Activated CD8-positive, alpha-beta T cell treated with anti-CD3 and anti-CD28 coated beads, Interleukin-2, amount 10 ng/mL, durations not matched to agents 7 days and 5 days (primary cell): ENCODE data around the gene PCSK4. TPM values are rescaled to one million over a fixed set of nuclear protein-coding genes. Genes with fewer than 3 reads are reported as not detected.

ENCODE experiments used
- ATAC-seq: fragments of 150-1000 bp; cut with Tn5 transposase; one replicate; pipeline ENCODE4 v1.10.0; 2021; ENCODE audit warnings: moderate library complexity
- CTCF ChIA-PET: fragments of 350-600 bp; sonication (Branson Sonifier 250); formaldehyde crosslinking; loops from one replicate; lab custom pipeline; 2021; ENCODE audit warnings: antibody characterized with exemption; lab: Charles Lee
- POLR2A ChIA-PET: fragments of 350-600 bp; sonication (Branson Sonifier 250); formaldehyde crosslinking; loops from one replicate; lab custom pipeline; 2021; ENCODE audit warnings: antibody characterized with exemption; lab: Charles Lee
- DNase-seq: peaks from one replicate; pipeline ENCODE4 v3.0.0-alpha.2; 2020
- H3K27ac Mint-ChIP-seq: one replicate; pipeline ENCODE4 v1.8.0; 2021; ENCODE audit warnings: mild to moderate bottlenecking, mixed read lengths
- H3K27me3 Mint-ChIP-seq: one replicate; pipeline ENCODE4 v1.8.0; 2021; ENCODE audit warnings: low read depth, mixed read lengths
- H3K36me3 Mint-ChIP-seq: one replicate; pipeline ENCODE4 v1.8.0; 2021; ENCODE audit warnings: low read depth, mixed read lengths
- H3K4me1 Mint-ChIP-seq: one replicate; pipeline ENCODE4 v1.8.0; 2021; ENCODE audit warnings: low read depth, mixed read lengths
- H3K4me3 Mint-ChIP-seq: one replicate; pipeline ENCODE4 v1.8.0; 2021; ENCODE audit warnings: mild to moderate bottlenecking, mixed read lengths
- H3K9me3 Mint-ChIP-seq: one replicate; pipeline ENCODE4 v1.8.0; 2022; ENCODE audit warnings: mixed read lengths; ENCODE audit not compliant: insufficient read depth
- total RNA-seq, 2 experiments: library from RNA; stranded (reverse); gene quantifications; one replicate each; pipeline ENCODE4 v1.2.3, GENCODE V29; 2021

PCSK4 gene
- total RNA-seq, 2 experiments from 2014 or later: 3.4 to 4.1 TPM

- DNase-seq (peak; percentile 80), ATAC-seq (peak; percentile 64)
- peak overlapping the region; percentile 61 for H3K27ac Mint-ChIP-seq
- H3K27me3 Mint-ChIP-seq: peaks cover 18% of the 10 kb centered on the region
- peak overlapping the region; percentile 65 for H3K4me3 Mint-ChIP-seq
- H3K36me3 Mint-ChIP-seq: peaks cover 2% of the 10 kb centered on the region
- peaks cover 11% of the 10 kb centered on the region for H3K4me1 Mint-ChIP-seq
- ChIA-PET CTCF (interaction anchor here (2.1 kb wide), 1 partner anchor 25 kb away, joined by 8 read pairs; no protein-coding TSS in a partner anchor), POLR2A (interaction anchor here (0.6 to 0.8 kb wide), 2 partner anchors 18 to 37 kb away, joined by 3 to 4 read pairs; no protein-coding TSS in a partner anchor)
- no peaks in the 10 kb centered on the region for H3K9me3 Mint-ChIP-seq
Observed at GRCh38 chr19:1470305-1471009, 19.7 kb downstream of the PCSK4 start.

DNA sequence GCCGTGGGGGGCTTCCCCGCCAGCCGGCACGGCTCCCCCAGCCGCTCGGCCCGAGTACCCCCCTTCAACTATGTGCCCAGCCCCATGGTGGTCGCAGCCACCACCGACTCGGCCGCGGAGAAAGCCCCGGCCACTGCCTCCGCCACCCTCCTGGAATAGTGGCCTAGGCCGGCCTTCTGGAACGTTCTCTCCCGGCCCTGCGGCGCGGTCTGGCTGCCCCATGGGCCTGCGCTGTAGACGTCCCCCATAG lies 20.2 kb downstream of the PCSK4 start:
- Mint-ChIP-seq H3K27ac (peak overlapping the region; percentile 61), H3K4me3 (peak overlapping the region; percentile 65), H3K27me3 (peaks cover 18% of the 10 kb centered on the region), H3K9me3 (no peaks in the 10 kb centered on the region), H3K4me1 (peaks cover 11% of the 10 kb centered on the region), H3K36me3 (peaks cover 2% of the 10 kb centered on the region)
- DNase-seq: no peak
- POLR2A ChIA-PET: no interaction called here
- CTCF ChIA-PET: no interaction called here
- ATAC-seq: no peak

- ATAC-seq: peak; percentile 42
- H3K4me3 Mint-ChIP-seq: no peak overlapping the region
- ChIA-PET CTCF (no interaction called here), POLR2A (interaction anchor here (0.7 kb wide), 1 partner anchor 11 kb away, joined by 3 read pairs; no protein-coding TSS in a partner anchor)
- H3K4me1 Mint-ChIP-seq: peaks cover 11% of the 10 kb centered on the region
- no peak overlapping the region for H3K27ac Mint-ChIP-seq
- DNase-seq: peak; percentile 39
- peaks cover 18% of the 10 kb centered on the region for H3K27me3 Mint-ChIP-seq
- H3K36me3 Mint-ChIP-seq: peaks cover 2% of the 10 kb centered on the region
- H3K9me3 Mint-ChIP-seq: no peaks in the 10 kb centered on the region
Observed at GRCh38 chr19:1469255-1470054, 20.7 kb downstream of the PCSK4 start.

DNA sequence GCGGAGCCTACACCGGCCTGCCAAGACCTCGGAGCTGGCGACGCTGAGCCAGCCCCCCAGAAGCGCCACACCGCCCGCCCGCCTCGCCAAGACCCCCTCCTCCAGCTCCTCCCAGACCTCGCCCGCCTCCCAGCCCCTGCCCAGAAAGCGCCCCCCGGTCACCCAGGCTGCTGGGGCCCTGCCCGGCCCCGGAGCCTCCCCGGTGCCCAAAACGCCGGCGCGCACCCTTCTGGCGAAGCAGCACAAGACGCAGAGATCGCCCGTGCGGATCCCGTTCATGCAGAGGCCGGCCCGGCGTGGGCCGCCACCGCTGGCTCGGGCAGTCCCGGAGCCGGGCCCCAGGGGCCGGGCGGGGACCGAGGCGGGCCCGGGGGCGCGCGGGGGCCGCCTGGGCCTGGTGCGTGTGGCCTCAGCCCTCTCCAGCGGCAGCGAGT lies 21.3 kb downstream of the PCSK4 start:
- DNase-seq: no peak
- Mint-ChIP-seq H3K36me3 (peaks cover 2% of the 10 kb centered on the region), H3K4me1 (peaks cover 11% of the 10 kb centered on the region), H3K4me3 (no peak overlapping the region), H3K27ac (no peak overlapping the region), H3K27me3 (peaks cover 18% of the 10 kb centered on the region), H3K9me3 (no peaks in the 10 kb centered on the region)
- CTCF ChIA-PET: no interaction called here
- peak; percentile 23 for ATAC-seq
- POLR2A ChIA-PET: interaction anchor here (0.7 kb wide), 1 partner anchor 11 kb away, joined by 3 read pairs; no protein-coding TSS in a partner anchor

DNA sequence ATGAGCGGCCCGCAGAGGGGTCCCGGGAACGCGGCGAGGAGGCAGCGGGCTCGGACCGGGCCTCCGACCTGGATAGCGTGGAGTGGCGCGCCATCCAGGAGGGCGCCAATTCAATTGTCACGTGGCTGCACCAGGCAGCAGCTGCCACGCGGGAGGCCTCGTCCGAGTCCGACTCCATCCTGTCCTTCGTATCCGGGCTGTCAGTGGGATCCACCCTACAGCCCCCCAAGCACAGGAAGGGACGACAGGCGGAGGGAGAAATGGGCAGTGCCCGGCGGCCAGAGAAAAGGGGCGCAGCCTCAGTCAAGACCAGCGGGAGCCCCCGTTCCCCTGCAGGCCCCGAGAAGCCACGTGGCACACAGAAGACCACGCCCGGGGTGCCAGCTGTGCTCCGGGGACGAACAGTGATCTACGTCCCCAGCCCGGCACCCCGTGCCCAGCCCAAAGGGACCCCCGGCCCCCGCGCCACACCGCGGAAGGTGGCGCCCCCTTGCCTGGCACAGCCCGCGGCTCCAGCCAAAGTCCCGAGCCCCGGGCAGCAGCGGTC lies 21.8 kb downstream of the PCSK4 start:
- no peak overlapping the region for H3K4me3 Mint-ChIP-seq
- CTCF ChIA-PET: no interaction called here
- H3K36me3 Mint-ChIP-seq: peaks cover under 1% of the 10 kb centered on the region

DNA sequence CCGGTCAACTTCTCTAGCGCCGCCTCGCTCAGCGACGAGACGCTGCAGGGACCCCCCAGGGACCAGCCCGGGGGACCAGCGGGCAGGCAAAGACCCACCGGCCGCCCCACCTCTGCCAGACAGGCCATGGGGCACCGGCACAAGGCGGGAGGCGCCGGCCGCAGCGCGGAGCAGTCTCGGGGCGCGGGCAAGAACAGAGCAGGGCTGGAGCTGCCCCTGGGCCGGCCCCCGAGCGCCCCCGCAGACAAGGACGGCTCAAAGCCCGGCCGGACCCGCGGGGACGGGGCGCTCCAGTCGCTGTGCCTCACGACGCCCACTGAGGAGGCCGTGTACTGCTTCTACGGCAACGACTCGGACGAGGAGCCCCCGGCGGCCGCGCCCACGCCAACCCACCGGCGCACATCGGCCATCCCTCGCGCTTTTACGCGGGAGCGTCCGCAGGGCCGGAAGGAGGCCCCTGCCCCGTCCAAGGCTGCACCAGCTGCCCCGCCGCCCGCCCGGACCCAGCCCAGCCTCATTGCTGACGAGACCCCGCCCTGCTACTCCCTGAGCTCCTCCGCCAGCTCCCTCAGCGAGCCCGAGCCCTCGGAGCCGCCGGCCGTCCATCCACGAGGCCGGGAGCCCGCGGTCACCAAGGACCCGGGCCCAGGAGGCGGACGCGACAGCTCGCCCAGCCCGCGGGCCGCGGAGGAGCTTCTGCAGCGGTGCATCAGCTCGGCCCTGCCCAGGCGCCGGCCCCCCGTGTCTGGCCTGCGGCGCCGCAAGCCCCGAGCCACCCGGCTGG lies 22.5 kb downstream of the PCSK4 start:
- CTCF ChIA-PET: interaction anchor here (0.7 to 1.8 kb wide), 2 partner anchors 23 kb away, joined by 3 to 8 read pairs; partner anchors contain the start of gene REEP6
- DNase-seq (no peak), ATAC-seq (no peak)
- POLR2A ChIA-PET: interaction anchor here (1.4 kb wide), 1 partner anchor 23 kb away, joined by 3 read pairs; the partner anchor contains the start of gene REEP6
- H3K4me3 Mint-ChIP-seq: no peak overlapping the region
- peaks cover 11% of the 10 kb centered on the region for H3K4me1 Mint-ChIP-seq
- no peak overlapping the region for H3K27ac Mint-ChIP-seq
- no peaks in the 10 kb centered on the region for H3K36me3 Mint-ChIP-seq
- peaks cover 15% of the 10 kb centered on the region for H3K27me3 Mint-ChIP-seq
- no peaks in the 10 kb centered on the region for H3K9me3 Mint-ChIP-seq

More for the DNA sequence above, 21.8 kb downstream of the PCSK4 start:
- Mint-ChIP-seq H3K27ac (no peak overlapping the region), H3K9me3 (no peaks in the 10 kb centered on the region), H3K4me1 (peaks cover 11% of the 10 kb centered on the region), H3K27me3 (peaks cover 18% of the 10 kb centered on the region)
- POLR2A ChIA-PET: no interaction called here
- DNase-seq: no peak
- ATAC-seq: no peak

- Mint-ChIP-seq H3K4me3 (no peak overlapping the region), H3K27ac (no peak overlapping the region), H3K36me3 (no peaks in the 10 kb centered on the region), H3K9me3 (no peaks in the 10 kb centered on the region), H3K4me1 (peaks cover 11% of the 10 kb centered on the region), H3K27me3 (peaks cover 15% of the 10 kb centered on the region)
- ATAC-seq (no peak), DNase-seq (no peak)
- CTCF ChIA-PET: interaction anchor here (0.7 to 1.8 kb wide), 2 partner anchors 23 to 24 kb away, joined by 3 to 8 read pairs; partner anchors contain the start of gene REEP6
- POLR2A ChIA-PET: interaction anchor here (1.4 to 1.8 kb wide), 2 partner anchors 22 to 24 kb away, joined by 3 read pairs; partner anchors contain the start of gene REEP6
Observed at GRCh38 chr19:1467215-1467489, 23.0 kb downstream of the PCSK4 start.

DNA sequence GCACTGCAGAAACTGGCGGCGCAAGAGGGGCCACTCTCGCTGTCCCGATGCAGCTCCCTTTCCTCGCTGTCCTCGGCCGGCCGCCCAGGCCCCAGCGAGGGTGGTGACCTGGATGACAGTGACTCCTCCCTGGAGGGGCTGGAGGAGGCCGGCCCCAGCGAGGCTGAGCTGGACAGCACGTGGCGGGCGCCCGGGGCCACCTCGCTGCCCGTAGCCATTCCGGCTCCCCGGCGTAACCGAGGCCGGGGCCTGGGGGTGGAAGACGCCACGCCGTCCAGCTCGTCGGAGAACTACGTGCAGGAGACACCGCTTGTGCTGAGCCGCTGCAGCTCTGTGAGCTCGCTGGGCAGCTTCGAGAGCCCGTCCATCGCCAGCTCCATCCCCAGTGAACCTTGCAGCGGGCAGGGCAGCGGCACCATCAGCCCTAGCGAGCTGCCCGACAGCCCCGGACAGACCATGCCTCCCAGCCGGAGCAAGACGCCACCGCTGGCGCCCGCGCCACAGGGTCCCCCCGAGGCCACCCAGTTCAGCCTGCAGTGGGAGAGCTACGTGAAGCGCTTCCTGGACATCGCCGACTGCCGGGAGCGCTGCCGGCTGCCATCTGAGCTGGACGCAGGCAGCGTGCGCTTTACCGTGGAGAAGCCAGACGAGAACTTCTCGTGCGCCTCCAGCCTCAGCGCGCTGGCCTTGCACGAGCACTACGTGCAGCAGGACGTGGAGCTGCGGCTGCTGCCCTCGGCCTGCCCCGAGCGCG lies 23.5 kb downstream of the PCSK4 start:
- peaks cover 10% of the 10 kb centered on the region for H3K27me3 Mint-ChIP-seq
- ATAC-seq (no peak), DNase-seq (no peak)
- peaks cover 9% of the 10 kb centered on the region for H3K4me1 Mint-ChIP-seq
- no peaks in the 10 kb centered on the region for H3K9me3 Mint-ChIP-seq
- no peak overlapping the region for H3K27ac Mint-ChIP-seq
- ChIA-PET CTCF (interaction anchor here (0.7 to 1.8 kb wide), 4 partner anchors 9 to 24 kb away, joined by 3 to 8 read pairs (median 3); partner anchors contain the start of gene REEP6), POLR2A (interaction anchor here (1.4 to 1.8 kb wide), 2 partner anchors 22 to 24 kb away, joined by 3 read pairs; partner anchors contain the start of gene REEP6)
- H3K36me3 Mint-ChIP-seq: no peaks in the 10 kb centered on the region
- H3K4me3 Mint-ChIP-seq: no peak overlapping the region

DNA sequence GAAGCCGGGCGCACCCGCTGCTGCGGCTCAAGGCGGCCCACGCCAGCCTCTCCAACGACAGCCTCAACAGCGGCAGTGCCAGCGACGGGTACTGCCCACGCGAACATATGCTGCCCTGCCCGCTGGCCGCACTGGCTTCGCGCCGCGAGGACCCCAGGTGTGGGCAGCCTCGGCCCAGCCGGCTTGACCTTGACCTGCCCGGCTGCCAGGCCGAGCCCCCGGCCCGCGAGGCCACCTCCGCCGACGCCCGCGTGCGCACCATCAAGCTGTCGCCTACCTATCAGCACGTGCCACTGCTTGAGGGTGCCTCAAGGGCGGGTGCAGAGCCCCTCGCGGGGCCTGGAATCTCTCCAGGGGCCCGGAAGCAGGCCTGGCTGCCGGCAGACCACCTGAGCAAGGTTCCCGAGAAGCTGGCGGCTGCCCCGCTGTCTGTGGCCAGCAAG lies 24.1 kb downstream of the PCSK4 start:
- no peak for DNase-seq
- Mint-ChIP-seq H3K27me3 (peaks cover 6% of the 10 kb centered on the region), H3K4me1 (peaks cover 5% of the 10 kb centered on the region), H3K4me3 (no peak overlapping the region), H3K36me3 (no peaks in the 10 kb centered on the region), H3K27ac (no peak overlapping the region), H3K9me3 (no peaks in the 10 kb centered on the region)
- ChIA-PET CTCF (interaction anchor here (0.8 to 1.8 kb wide), 3 partner anchors 9 to 25 kb away, joined by 3 to 8 read pairs (median 3); partner anchors contain the start of gene REEP6), POLR2A (interaction anchor here (0.6 to 1.8 kb wide), 3 partner anchors 19 to 25 kb away, joined by 3 read pairs; partner anchors contain the start of gene REEP6)
- ATAC-seq: no peak

DNA sequence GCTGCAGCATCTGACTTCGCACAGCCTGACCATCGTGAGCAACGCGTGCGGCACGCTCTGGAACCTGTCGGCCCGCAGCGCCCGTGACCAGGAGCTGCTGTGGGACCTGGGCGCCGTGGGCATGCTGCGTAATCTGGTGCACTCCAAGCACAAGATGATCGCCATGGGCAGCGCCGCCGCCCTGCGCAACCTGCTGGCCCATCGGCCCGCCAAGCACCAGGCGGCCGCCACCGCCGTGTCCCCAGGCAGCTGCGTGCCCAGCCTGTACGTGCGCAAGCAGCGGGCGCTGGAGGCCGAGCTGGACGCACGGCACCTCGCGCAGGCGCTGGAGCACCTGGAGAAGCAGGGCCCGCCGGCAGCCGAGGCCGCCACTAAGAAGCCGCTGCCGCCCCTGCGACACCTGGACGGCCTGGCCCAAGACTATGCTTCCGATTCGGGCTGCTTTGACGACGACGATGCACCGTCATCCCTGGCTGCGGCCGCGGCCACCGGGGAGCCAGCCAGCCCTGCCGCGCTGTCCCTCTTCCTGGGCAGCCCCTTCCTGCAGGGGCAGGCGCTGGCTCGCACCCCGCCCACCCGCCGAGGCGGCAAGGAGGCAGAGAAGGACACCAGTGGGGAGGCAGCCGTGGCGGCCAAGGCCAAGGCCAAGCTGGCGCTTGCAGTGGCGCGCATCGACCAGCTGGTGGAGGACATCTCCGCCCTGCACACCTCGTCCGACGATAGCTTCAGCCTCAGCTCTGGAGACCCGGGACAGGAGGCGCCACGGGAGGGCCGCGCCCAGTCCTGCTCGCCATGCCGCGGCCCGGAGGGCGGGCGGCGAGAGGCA lies 24.7 kb downstream of the PCSK4 start:
- Mint-ChIP-seq H3K27me3 (peaks cover 6% of the 10 kb centered on the region), H3K9me3 (no peaks in the 10 kb centered on the region), H3K36me3 (no peaks in the 10 kb centered on the region), H3K4me1 (peaks cover 4% of the 10 kb centered on the region), H3K27ac (no peak overlapping the region), H3K4me3 (no peak overlapping the region)
- POLR2A ChIA-PET: interaction anchor here (0.6 to 1.8 kb wide), 2 partner anchors 18 to 20 kb away, joined by 3 read pairs; no protein-coding TSS in a partner anchor
- DNase-seq: peak; percentile 42
- peak; percentile 25 for ATAC-seq
- CTCF ChIA-PET: interaction anchor here (0.8 to 1.8 kb wide), 3 partner anchors 8 to 25 kb away, joined by 3 to 8 read pairs (median 3); partner anchors contain the start of gene REEP6
